Nephron progenitor cell (in vitro differentiated cells): Measurements from ENCODE around the gene LRRFIP2.

Source experiments
- DNase-seq: peaks from one replicate; pipeline ENCODE4 v3.0.0; 2021
- H3K27ac Mint-ChIP-seq: 2 replicates; pipeline ENCODE4 v1.8.0; 2021; ENCODE audit warnings: mild to moderate bottlenecking, moderate library complexity, mixed read lengths
- H3K27me3 Mint-ChIP-seq: 2 replicates; pipeline ENCODE4 v1.8.0; 2021; ENCODE audit warnings: mild to moderate bottlenecking, low read depth, mixed read lengths; ENCODE audit not compliant: poor library complexity
- H3K36me3 Mint-ChIP-seq: 2 replicates; pipeline ENCODE4 v1.8.0; 2021; ENCODE audit warnings: low read depth, mixed read lengths
- H3K4me1 Mint-ChIP-seq: 2 replicates; pipeline ENCODE4 v1.8.0; 2021; ENCODE audit warnings: mixed read lengths
- H3K4me3 Mint-ChIP-seq: 2 replicates; pipeline ENCODE4 v1.8.0; 2021; ENCODE audit warnings: mild to moderate bottlenecking, moderate library complexity, mixed read lengths
- H3K9me3 Mint-ChIP-seq: 2 replicates; pipeline ENCODE4 v1.8.0; 2021; ENCODE audit warnings: mild to moderate bottlenecking, moderate library complexity, mixed read lengths
- CTCF ChIP-seq: fragments of 200-600 bp; sonication (generic); IDR thresholded peaks from 2 replicates; pipeline ENCODE4 v1.5.0; 2021; ENCODE audit warnings: antibody characterized with exemption

The LRRFIP2 gene

GRCh38 chr3:37181756-37182155, 7.4 kb upstream of the LRRFIP2 start:
- Mint-ChIP-seq H3K27ac (no peak overlapping the region), H3K36me3 (peaks cover 6% of the 10 kb centered on the region), H3K9me3 (no peaks in the 10 kb centered on the region), H3K27me3 (no peaks in the 10 kb centered on the region), H3K4me1 (peaks cover 43% of the 10 kb centered on the region), H3K4me3 (no peak overlapping the region)
- no peak for DNase-seq
- no peak for TF ChIP-seq CTCF

DNA sequence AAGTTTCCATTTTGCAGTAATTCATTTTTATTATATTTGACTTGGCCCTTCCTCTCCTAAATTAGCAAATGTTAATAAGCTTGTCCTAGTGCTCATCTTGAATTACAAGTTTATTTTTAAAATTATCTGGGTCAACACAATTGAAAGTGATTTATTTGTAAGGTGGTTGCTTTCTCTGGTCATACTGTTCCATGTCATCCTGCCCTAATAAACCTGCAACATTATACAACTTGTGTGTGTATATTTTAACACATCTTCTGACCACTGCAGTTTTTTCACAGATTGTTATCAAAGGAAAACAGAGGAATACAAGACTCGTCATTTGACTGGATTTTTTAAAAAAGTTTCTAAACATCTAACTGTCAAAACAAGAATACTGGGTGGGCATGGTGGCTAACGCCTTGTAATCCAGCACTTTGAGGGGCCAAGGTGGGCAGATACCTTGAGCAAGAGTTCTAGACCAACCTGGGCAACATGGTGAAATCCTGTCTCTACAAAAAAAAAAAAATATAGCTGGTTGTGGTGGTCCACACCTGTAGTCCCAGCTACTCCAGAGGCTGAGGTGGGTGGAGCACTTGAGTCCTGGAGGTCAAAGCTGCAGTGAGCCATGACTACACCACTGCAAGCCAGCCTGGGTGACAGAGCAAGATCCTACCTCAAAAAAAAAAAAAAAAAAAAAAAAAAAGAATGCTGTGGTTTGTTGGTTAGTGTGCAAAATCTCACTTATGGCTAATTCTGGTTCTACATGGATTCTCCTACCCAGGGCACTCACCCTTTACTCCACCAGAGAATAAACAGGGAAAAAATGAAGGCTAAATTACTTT, 5.0 kb upstream of the LRRFIP2 start:
- TF ChIP-seq CTCF, result no peak
- peaks cover 6% of the 10 kb centered on the region for H3K36me3 Mint-ChIP-seq
- H3K9me3 Mint-ChIP-seq, result no peaks in the 10 kb centered on the region
- DNase-seq, result no peak
- H3K4me3 Mint-ChIP-seq, result peak overlapping the region; percentile 45
- no peak overlapping the region for H3K27ac Mint-ChIP-seq
- H3K27me3 Mint-ChIP-seq, result no peaks in the 10 kb centered on the region
- H3K4me1 Mint-ChIP-seq, result peaks cover 54% of the 10 kb centered on the region

DNA sequence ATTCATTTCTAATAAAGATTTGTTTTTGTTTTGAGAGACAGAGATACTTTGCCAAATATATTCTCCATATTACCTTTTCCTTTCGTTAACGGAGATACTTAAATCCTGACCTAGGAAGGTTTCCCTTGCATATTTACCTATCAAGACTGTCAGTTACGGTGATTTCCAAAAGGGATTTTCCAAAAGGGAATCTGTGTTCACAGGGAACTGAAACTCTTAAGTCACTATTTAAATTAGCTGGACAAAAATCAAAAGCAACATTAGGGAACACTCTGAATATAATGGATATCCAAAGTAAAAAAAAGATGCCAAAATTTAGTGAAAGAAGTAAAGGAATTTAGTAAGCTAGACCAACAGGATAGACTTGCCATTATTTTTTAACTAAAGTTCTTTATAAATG, 576 bp downstream of the LRRFIP2 start:
- H3K9me3 Mint-ChIP-seq, result no peaks in the 10 kb centered on the region
- no peak for DNase-seq
- H3K4me3 Mint-ChIP-seq, result peak overlapping the region; percentile 94
- H3K4me1 Mint-ChIP-seq, result peaks cover 54% of the 10 kb centered on the region
- peaks cover 27% of the 10 kb centered on the region for H3K36me3 Mint-ChIP-seq
- TF ChIP-seq CTCF, result no peak
- H3K27ac Mint-ChIP-seq, result no peak overlapping the region
- H3K27me3 Mint-ChIP-seq, result no peaks in the 10 kb centered on the region

GRCh38 chr3:37171144-37171543, 3.2 kb downstream of the LRRFIP2 start:
- Mint-ChIP-seq H3K27me3 (no peaks in the 10 kb centered on the region), H3K27ac (no peak overlapping the region)

DNA sequence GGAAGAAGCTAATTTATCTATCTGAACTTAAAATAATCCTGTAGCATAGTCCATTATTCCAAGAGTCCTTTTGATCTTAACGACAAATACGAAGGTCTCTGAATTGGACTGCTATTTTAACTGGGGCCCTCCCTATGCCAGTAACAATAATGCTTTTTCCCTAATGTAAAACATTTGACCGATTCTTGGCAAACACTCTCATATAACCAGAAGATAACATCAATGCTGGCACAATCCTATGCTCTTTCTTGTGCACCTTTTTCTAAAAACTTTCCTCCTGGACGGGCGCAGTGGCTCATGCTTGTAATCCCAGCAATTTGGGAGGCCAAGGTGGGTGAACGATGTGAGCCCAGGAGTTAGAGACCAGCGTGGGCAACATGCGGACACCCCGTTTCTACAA, 3.9 kb downstream of the LRRFIP2 start:
- H3K4me3 Mint-ChIP-seq, result no peak overlapping the region
- peaks cover 35% of the 10 kb centered on the region for H3K4me1 Mint-ChIP-seq
- H3K27ac Mint-ChIP-seq, result no peak overlapping the region

More at GRCh38 chr3:37171144-37171543, 3.2 kb downstream of the LRRFIP2 start:
- no peaks in the 10 kb centered on the region for H3K9me3 Mint-ChIP-seq
- no peak overlapping the region for H3K4me3 Mint-ChIP-seq
- H3K36me3 Mint-ChIP-seq, result peaks cover 51% of the 10 kb centered on the region
- H3K4me1 Mint-ChIP-seq, result peaks cover 35% of the 10 kb centered on the region
- no peak for DNase-seq
- no peak for TF ChIP-seq CTCF

More for the DNA sequence above, 3.9 kb downstream of the LRRFIP2 start:
- Mint-ChIP-seq H3K9me3 (peaks cover 4% of the 10 kb centered on the region), H3K36me3 (peaks cover 57% of the 10 kb centered on the region), H3K27me3 (no peaks in the 10 kb centered on the region)
- DNase-seq, result no peak
- TF ChIP-seq CTCF, result no peak
